ENCODE data around the gene ACSL5. TPM values are rescaled to one million over a fixed set of nuclear protein-coding genes. Genes with fewer than 3 reads are reported as not detected.
"Not testable (repeated sequence)": the region's sequence is repeated elsewhere in the genome, so short reads cannot be mapped to it uniquely, and the experiment has no call there.

ACSL5 gene
- total RNA-seq, 2 donors from 2014 or later, result 14.5 to 19.7 TPM

DNA sequence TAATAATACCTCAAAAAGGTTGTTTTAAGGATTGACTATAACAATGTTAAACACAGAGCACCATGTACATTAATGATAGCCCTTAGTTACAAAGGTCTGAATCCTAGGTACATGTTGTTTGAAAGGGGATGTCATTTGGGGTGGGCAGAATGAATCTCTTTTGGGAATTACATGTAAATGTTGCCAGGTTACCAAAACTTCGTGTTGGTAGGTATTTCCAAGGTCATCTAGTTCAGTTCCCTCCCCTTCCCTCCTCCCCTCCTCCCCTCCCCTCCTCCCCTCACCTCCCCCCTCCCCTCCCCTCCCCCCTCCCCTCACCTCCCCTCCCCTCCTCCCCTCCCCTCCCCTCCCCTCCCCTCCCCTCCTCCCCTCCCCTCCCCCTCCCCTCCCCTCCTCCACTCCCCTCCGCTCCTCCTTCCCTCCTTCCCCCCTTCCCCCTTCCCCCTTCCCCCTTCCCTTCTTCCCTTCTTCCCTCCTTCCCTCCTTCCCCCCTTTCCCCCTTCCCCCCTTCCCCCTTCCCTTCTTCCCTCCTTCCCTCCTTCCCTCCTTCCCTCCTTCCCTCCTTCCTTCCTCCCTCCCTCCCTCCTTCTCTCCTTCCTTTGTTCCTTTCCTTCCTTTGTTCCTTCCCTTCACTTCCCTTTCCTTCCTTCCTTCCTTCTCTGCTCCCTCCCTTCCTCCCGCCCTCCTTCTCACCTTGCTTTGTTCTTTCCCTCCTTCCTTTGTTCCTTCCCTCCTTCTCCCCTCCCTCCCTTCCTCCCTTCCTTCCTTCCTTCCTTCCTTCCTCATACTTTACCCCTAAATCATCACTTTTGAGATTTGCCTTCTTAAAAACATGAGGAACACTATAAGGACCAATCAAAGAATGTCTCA lies 81.2 kb downstream of the ACSL5 start:
- no peak overlapping the region for H3K4me3 ChIP-seq
- no peak for DNase-seq (ENCODE audit: low spot score)
- intact Hi-C loops (cut with DNase I), result no loop called here
- H3K9me3 ChIP-seq, result no peaks in the 10 kb centered on the region
- 78% methylated on average over 2 of the region's 3 CpGs for WGBS
- H3K4me1 ChIP-seq (replicated peaks), result no peaks in the 10 kb centered on the region
- no peaks in the 10 kb centered on the region for H3K36me3 ChIP-seq
- TF ChIP-seq, protein P1, sequence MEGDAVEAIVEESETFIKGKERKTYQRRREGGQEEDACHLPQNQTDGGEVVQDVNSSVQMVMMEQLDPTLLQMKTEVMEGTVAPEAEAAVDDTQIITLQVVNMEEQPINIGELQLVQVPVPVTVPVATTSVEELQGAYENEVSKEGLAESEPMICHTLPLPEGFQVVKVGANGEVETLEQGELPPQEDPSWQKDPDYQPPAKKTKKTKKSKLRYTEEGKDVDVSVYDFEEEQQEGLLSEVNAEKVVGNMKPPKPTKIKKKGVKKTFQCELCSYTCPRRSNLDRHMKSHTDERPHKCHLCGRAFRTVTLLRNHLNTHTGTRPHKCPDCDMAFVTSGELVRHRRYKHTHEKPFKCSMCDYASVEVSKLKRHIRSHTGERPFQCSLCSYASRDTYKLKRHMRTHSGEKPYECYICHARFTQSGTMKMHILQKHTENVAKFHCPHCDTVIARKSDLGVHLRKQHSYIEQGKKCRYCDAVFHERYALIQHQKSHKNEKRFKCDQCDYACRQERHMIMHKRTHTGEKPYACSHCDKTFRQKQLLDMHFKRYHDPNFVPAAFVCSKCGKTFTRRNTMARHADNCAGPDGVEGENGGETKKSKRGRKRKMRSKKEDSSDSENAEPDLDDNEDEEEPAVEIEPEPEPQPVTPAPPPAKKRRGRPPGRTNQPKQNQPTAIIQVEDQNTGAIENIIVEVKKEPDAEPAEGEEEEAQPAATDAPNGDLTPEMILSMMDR (IDR thresholded peaks at IDR 0.05), result no peak
- TF ChIP-seq POLR2A (IDR thresholded peaks at IDR 0.05) (no peak), POLR2AphosphoS5 (IDR thresholded peaks at IDR 0.05) (no peak)
- no peaks in the 10 kb centered on the region for H3K27me3 ChIP-seq (replicated peaks; ENCODE audit: insufficient read depth)
- no peak overlapping the region for H3K27ac ChIP-seq

DNA sequence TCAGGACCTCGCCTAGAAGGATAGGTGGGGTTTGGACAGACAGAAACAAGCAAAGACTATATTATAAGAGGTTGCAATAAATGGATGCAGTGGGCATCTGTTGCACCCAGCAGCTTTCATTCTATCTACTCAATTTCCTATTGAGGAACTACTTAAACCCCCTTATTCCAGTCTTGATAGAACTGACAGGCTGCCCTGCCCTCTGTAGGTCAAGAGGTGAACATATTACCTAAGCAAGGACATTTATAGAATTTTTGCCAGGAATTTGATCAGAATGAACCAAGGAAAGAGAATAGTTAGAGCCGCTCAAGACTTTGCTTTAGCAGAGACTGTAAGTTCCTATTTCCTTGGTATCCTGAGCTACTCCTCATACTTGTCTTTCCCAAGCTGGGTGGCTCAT lies 82.6 kb downstream of the ACSL5 start:
- Histone ChIP-seq H3K4me3 (no peak overlapping the region), H3K27me3 (replicated peaks; ENCODE audit: insufficient read depth) (no peaks in the 10 kb centered on the region), H3K9me3 (no peaks in the 10 kb centered on the region), H3K36me3 (no peaks in the 10 kb centered on the region), H3K4me1 (replicated peaks) (no peaks in the 10 kb centered on the region), H3K27ac (no peak overlapping the region)
- TF ChIP-seq POLR2AphosphoS5 (IDR thresholded peaks at IDR 0.05) (no peak), POLR2A (IDR thresholded peaks at IDR 0.05) (no peak)
- TF ChIP-seq, protein P1 (IDR thresholded peaks at IDR 0.05), result no peak
- 98% methylated on average over 2 of the region's 2 CpGs for WGBS
- intact Hi-C loops (cut with DNase I), result no loop called here
- no peak for DNase-seq (ENCODE audit: low spot score)

DNA sequence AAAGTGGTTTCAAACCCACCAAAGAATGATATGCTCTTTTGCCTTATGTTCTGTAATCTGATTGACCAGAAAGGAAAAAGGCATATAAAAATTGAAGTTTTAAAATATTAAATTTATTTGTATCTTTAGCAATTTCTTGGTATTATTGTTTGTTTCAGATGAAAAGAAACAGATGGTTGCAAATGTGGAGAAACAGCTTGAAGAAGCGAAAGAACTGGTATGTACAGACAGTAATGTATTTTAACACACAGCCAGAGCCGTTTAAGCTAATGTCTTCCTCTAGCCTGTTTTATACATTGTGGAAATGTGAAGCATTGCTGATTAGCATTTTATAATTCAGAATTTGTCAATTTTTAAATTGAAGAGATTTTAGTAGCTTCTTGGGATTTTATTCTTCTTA lies 86.5 kb downstream of the ACSL5 start:
- Histone ChIP-seq H3K27me3 (replicated peaks; ENCODE audit: insufficient read depth) (no peaks in the 10 kb centered on the region), H3K9me3 (no peaks in the 10 kb centered on the region), H3K4me3 (no peak overlapping the region), H3K36me3 (no peaks in the 10 kb centered on the region), H3K4me1 (replicated peaks) (no peaks in the 10 kb centered on the region), H3K27ac (no peak overlapping the region)
- no peak for TF ChIP-seq POLR2A (IDR thresholded peaks at IDR 0.05)
- TF ChIP-seq, protein P1 (IDR thresholded peaks at IDR 0.05), result no peak
- TF ChIP-seq POLR2AphosphoS5 (IDR thresholded peaks at IDR 0.05), result no peak
- no peak for DNase-seq (ENCODE audit: low spot score)
- WGBS, result 97% methylated on average over 2 of the region's 2 CpGs
- intact Hi-C loops (cut with DNase I), result no loop called here

DNA sequence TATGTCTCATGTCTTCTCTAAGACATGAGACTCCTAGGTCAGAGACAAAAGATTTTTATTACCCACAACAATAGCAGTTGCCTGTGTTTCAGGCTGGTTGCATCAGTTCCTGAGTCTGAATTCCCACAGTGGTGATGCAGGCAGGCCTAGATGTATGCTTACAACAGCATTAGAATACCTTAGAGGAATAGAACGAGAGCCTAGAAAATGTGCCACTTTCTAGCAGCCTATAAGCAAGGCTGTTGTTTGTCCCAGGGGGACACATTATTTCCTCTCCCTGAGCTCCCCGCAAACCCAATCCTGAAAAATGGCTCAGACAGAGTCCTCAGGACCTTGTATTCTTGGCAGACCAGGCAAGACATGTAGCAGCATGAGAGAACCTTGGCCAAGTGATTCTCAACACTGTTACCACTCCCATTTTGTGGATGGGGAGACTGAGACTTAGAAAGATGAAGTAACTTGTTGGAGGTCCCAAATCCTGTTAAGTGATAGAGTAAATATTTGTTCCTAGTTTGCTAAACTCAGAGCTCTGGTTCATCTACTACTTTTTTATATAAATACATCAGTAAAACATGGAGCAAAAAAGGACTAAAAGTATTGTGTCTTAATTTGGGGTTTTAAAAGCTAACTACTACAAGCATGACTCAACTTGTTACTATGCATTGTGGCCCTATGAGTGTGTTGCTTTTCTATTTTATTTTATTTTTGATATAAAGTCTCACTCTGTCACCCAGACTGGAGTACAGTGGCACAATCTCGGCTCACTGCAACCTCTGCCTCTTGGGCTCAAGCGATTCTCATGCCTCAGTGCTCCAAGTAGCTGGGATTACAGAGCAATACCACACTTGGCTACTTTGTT lies 87.3 kb downstream of the ACSL5 start:
- intact Hi-C loops (cut with DNase I), result no loop called here
- 92% methylated on average over 4 of the region's 4 CpGs for WGBS

DNA sequence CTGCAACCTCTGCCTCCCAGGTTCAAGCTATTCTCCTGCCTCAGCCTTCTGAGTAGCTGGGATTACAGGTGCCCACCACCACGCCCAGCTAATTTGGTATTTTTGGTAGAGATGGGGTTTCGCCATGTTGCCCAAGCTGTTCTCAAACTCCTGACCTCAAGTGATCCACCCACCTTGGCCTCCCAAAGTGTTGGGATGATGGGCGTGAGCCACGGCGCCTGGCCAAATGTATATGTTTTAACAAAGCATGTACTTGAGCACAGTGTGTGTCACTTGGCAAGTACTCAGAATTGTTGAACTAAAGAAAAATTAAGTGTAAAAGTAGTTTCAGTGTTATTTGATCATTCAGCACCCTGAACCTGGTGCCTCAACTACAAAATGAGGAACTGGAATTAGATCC lies 90.2 kb downstream of the ACSL5 start:
- H3K27ac ChIP-seq; DNase-seq (ENCODE audit: low spot score); H3K9me3 ChIP-seq; H3K4me1 ChIP-seq (replicated peaks); H3K27me3 ChIP-seq (replicated peaks; ENCODE audit: insufficient read depth); H3K36me3 ChIP-seq; H3K4me3 ChIP-seq; intact Hi-C loops (cut with DNase I): not testable (repeated sequence)
- WGBS, result 96% methylated on average over 5 of the region's 5 CpGs

More for the DNA sequence above, 87.3 kb downstream of the ACSL5 start:
- DNase-seq (ENCODE audit: low spot score), result no peak
- Histone ChIP-seq H3K36me3 (no peaks in the 10 kb centered on the region), H3K4me3 (no peak overlapping the region), H3K9me3 (no peaks in the 10 kb centered on the region), H3K27ac (no peak overlapping the region), H3K4me1 (replicated peaks) (no peaks in the 10 kb centered on the region), H3K27me3 (replicated peaks; ENCODE audit: insufficient read depth) (no peaks in the 10 kb centered on the region)
- TF ChIP-seq POLR2AphosphoS5 (IDR thresholded peaks at IDR 0.05), result no peak
- no peak for TF ChIP-seq POLR2A (IDR thresholded peaks at IDR 0.05)
- TF ChIP-seq, protein P1 (IDR thresholded peaks at IDR 0.05), result no peak

Measured in prostate gland (tissue), 2 donors.